Right atrium auricular region (tissue), 2 donors: Measurements from ENCODE around the gene SLC12A6. TPM values are rescaled to one million over a fixed set of nuclear protein-coding genes. Genes with fewer than 3 reads are reported as not detected.

Experiments
- DNase-seq: peaks from one replicate; pipeline ENCODE4 v3.0.0-alpha.2; 2019; ENCODE audit warnings: low spot score
- H3K27ac ChIP-seq, 2 donors: fragments of 200-600 bp; sonication (generic); 1 replicate in 1 of 2; 2 replicates in 1 of 2; pipeline ENCODE4 v1.5.1; 2016 to 2019
- H3K27me3 ChIP-seq, 2 donors: fragments of 200-600 bp; sonication (generic); one replicate each; pipeline versions ENCODE4 v1.5.1 to v1.6.0; 2017 to 2019
- H3K36me3 ChIP-seq: fragments of 200-600 bp; sonication (generic); one replicate; pipeline ENCODE4 v1.5.1; 2016
- H3K4me1 ChIP-seq, 2 donors: fragments of 200-600 bp; sonication (generic); one replicate each; pipeline versions ENCODE4 v1.5.1 to v1.6.0; 2017 to 2019
- H3K4me3 ChIP-seq, 2 donors: fragments of 200-600 bp; sonication (generic); 1 replicate in 1 of 2; 2 replicates in 1 of 2; pipeline ENCODE4 v1.5.1; 2017 to 2019; ENCODE audit warnings: mild to moderate bottlenecking in 1 of 2, moderate library complexity in 1 of 2
- H3K9me3 ChIP-seq, 2 donors: fragments of 200-600 bp; sonication (generic); one replicate each; pipeline ENCODE4 v1.5.1; 2019
- total RNA-seq, 2 donors: library from RNA; depleted of rRNA; stranded (reverse); fragments of >200 nt; gene quantifications; one replicate each; pipeline ENCODE4 v1.1.0, GENCODE V29; 2016
- TF ChIP-seq, protein P1 (sequence below), 2 donors: fragments of 200-600 bp; sonication (generic); IDR thresholded peaks; one replicate each; pipeline ENCODE4 v1.5.1; 2019; ENCODE audit warnings: antibody characterized with exemption in 2 of 2

Gene SLC12A6
- total RNA-seq, 2 donors from 2014 or later, result 21.1 to 21.6 TPM

DNA sequence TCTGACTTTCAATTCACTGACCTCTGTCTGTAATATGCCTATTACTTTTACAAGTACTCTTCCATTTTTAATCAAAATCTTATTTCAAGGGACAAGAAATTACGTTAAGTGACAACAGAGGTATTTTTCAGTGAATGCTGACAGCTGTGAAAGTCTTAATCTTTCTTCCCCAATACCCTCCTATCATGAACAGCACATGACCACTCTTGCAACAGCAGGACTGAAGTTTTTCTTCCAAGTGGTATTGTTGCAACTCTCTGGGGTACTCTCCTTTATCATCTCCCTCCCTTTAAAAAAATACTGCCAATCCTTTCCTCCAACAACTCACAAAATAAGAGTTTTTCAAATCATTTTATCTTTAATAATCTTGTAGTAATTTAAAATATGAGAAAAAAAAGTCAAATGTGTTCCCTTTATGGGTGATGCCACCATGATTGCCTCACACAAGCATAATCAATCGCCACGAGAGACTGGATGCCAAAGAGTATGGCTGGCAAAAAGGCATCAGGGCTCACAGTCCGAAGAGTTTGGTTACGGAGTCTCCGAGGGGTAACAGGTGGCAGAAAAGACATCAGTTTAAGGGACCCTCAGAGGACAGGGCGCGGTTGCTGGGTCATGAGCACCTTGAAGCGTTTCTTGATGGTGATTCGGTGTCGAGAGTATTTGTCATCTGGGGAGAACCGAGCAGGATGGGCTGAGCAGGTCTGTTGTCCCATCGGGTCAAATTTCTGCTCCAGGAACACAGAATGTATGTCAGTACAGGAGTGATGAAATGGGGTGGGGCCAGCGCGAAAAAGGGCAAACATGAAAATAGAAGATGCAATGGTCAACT is 4.0 kb upstream of the SLC12A6 start:
- H3K9me3 ChIP-seq, result no peaks in the 10 kb centered on the region

DNA sequence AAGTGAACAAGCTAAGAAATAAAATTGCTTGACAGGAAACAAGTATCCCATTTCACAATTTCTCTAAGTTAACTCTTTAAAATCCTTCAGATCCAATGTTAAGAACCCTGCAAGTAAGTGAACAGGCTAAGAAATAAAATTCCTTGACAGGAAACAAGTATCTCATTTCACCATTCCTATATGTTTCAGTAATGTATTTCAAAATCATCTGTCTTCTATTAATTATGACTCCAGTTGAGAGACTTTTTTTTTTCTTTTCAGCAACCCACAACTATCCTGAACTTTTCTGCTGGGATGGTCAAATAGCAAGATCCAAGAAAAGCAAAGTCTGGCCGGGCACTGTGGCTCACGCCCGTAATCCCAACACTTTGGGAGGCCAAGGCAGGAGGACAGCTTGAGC is 2.4 kb upstream of the SLC12A6 start:
- Histone ChIP-seq H3K4me1 (peaks cover 0 to 43% of the 10 kb centered on the region in 2 donors), H3K9me3 (no peaks in the 10 kb centered on the region), H3K27me3 (no peaks in the 10 kb centered on the region), H3K36me3 (peaks cover 12% of the 10 kb centered on the region), H3K27ac (no peak overlapping the region), H3K4me3 (no peak overlapping the region)
- TF ChIP-seq, protein P1, sequence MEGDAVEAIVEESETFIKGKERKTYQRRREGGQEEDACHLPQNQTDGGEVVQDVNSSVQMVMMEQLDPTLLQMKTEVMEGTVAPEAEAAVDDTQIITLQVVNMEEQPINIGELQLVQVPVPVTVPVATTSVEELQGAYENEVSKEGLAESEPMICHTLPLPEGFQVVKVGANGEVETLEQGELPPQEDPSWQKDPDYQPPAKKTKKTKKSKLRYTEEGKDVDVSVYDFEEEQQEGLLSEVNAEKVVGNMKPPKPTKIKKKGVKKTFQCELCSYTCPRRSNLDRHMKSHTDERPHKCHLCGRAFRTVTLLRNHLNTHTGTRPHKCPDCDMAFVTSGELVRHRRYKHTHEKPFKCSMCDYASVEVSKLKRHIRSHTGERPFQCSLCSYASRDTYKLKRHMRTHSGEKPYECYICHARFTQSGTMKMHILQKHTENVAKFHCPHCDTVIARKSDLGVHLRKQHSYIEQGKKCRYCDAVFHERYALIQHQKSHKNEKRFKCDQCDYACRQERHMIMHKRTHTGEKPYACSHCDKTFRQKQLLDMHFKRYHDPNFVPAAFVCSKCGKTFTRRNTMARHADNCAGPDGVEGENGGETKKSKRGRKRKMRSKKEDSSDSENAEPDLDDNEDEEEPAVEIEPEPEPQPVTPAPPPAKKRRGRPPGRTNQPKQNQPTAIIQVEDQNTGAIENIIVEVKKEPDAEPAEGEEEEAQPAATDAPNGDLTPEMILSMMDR (IDR thresholded peaks at IDR 0.05), result no peak
- no peak for DNase-seq

More for the DNA sequence above, 4.0 kb upstream of the SLC12A6 start:
- TF ChIP-seq, protein P1 (IDR thresholded peaks at IDR 0.05), result no peak
- H3K27me3 ChIP-seq, result no peaks in the 10 kb centered on the region
- DNase-seq, result no peak
- H3K4me3 ChIP-seq, result peak overlapping the region in 1 of 2 donors; percentile 78
- H3K4me1 ChIP-seq, result peaks cover 0 to 27% of the 10 kb centered on the region in 2 donors
- H3K36me3 ChIP-seq, result peaks cover 12% of the 10 kb centered on the region
- no peak overlapping the region for H3K27ac ChIP-seq

DNA sequence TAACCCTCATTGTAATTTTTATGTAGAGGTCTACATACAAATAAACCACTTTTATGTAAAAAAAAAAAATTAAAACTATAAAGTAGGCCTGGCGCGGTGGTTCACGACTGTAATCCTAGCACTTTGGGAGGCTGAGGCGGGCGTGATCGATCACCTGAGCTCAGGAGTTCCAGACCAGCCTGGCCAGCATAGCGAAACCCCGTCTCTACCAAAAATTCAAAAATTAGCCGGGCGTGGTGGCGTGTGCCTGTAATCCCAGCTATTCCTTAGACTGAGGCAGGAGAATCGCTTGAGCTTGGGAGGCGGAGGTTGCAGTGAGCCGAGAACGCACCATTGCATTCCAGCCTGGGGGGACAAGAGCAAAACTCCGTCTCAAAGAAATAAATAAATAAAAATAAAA is 766 bp upstream of the SLC12A6 start:
- Histone ChIP-seq H3K27me3 (no peaks in the 10 kb centered on the region), H3K4me3 (peak overlapping the region; percentile 79 to 90), H3K9me3 (no peaks in the 10 kb centered on the region), H3K4me1 (peaks cover 0 to 52% of the 10 kb centered on the region in 2 donors), H3K27ac (peak overlapping the region; percentile 94), H3K36me3 (peaks cover 12% of the 10 kb centered on the region)
- TF ChIP-seq, protein P1 (IDR thresholded peaks at IDR 0.05), result no peak
- DNase-seq, result no peak

DNA sequence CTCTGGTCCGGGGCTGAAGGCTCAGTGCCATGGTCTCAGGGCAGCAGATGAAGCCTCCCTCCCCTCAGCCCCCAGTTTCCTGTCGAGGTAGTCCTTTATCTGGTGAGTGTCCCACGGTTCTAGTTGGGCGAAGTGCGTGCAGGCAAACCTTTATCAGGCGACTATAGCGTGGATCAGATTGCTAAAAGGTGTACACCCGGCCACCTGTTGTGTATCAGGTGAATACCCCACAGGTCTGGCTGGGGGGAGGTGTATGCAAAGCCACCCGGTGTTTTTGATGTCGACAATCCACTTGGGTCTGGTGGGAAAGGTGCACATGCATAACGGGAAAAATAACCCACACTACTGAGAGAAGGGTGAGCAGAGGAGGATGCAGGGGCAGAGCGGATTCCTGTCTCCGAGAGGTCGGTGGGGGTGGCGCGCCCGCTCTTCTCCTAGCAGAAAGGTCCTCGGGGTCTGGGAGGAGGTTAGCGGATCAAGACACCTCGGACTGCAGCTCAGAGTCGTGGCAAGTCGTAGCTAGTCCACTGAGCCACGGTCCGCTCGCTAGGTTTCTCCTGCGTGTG is 507 bp downstream of the SLC12A6 start:
- peaks cover 12% of the 10 kb centered on the region for H3K36me3 ChIP-seq
- no peaks in the 10 kb centered on the region for H3K9me3 ChIP-seq
- peak overlapping the region; percentile 94 for H3K27ac ChIP-seq
- no peak for DNase-seq
- TF ChIP-seq, protein P1 (IDR thresholded peaks at IDR 0.05), result no peak
- peak overlapping the region; percentile 79 to 90 for H3K4me3 ChIP-seq
- H3K4me1 ChIP-seq, result peaks cover 0 to 49% of the 10 kb centered on the region in 2 donors
- H3K27me3 ChIP-seq, result no peaks in the 10 kb centered on the region

DNA sequence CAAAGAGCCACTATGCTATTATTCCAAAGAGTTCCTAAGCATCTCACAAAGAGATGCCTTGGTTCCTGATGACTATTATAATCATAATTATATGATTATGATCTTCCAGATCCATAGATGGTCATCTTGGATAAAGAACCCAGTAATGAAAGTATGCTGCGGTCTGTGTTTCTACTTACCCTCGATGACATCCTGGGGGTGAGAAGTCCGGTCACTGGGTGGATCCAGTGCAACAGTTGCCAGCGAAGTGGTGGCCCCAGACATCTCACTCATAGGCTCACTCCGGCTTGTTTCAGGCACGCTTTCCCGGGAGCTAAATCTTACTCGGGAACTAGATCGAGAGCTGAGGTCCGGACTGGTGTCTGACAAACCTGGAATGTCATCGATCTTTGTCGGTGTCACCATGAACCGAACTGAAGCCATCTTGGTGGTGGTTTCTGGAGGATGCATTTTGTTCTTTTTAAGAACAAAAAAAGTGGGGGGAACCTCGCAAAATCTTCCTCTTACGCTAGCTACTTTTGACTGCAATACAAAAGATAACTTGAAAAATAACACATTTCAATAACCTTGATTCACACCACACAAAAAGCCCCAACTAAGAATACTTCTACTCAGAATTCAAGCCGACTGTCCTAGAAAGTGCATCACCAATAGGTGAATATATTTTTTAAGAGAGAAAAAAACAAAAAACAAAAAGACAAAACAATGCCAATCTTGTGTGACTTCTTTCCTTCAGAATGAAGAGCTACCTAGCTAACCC is 1.2 kb downstream of the SLC12A6 start:
- Histone ChIP-seq H3K4me3 (peak overlapping the region; percentile 79 to 90), H3K36me3 (peaks cover 12% of the 10 kb centered on the region), H3K4me1 (peaks cover 0 to 42% of the 10 kb centered on the region in 2 donors), H3K9me3 (no peaks in the 10 kb centered on the region), H3K27me3 (no peaks in the 10 kb centered on the region), H3K27ac (peak overlapping the region; percentile 94)
- DNase-seq, result no peak
- TF ChIP-seq, protein P1 (IDR thresholded peaks at IDR 0.05), result no peak
